HepG2 (cell line): ENCODE results near the gene EPN3. TPM values are rescaled to one million over a fixed set of nuclear protein-coding genes. Genes with fewer than 3 reads are reported as not detected.

Experiments used
- ATAC-seq: fragments of 200-7000 bp; cut with Tn5 transposase; 3 replicates; pipeline ENCODE4 v1.9.1; 2020; ENCODE audit warnings: mild to moderate bottlenecking, moderate library complexity
- BruUV-seq: library from RNA; stranded (reverse); fragments of 400-500 nt; replicated peaks from 2 replicates; lab custom pipeline; 2021; lab: Mats Ljungman, UMichigan
- CTCF ChIA-PET: fragments of 300-600 bp; formaldehyde crosslinking; extraction: SDS; loops from one replicate; lab custom pipeline; 2021; ENCODE audit warnings: low total read pairs, inconsistent platforms, low intra/inter-chr PET ratio; lab: Yijun Ruan, JAX
- POLR2A ChIA-PET: fragments of 350-600 bp; sonication (Branson Sonifier 250); formaldehyde crosslinking; loops from one replicate; lab custom pipeline; 2020; ENCODE audit warnings: antibody characterized with exemption, inconsistent platforms; lab: Yijun Ruan, JAX
- DNase-seq: peaks from one replicate; pipeline ENCODE4 v3.0.0-alpha.2; 2015; ENCODE audit warnings: low spot score
- FAIRE-seq: peaks from 3 replicates; lab custom pipeline; 2011; peaks lifted over from hg19 to GRCh38; lab: Jason Lieb, UNC
- H2AFZ ChIP-seq: one replicate; pipeline ENCODE4 v1.6.1; 2011; ENCODE audit warnings: low read length, inconsistent platforms
- H3K27ac ChIP-seq: fragments of 300-600 bp; 3 replicates; pipeline ENCODE4 v1.8.0; 2011; ENCODE audit warnings: mixed run types, mild to moderate bottlenecking, mixed read lengths, low read length, inconsistent platforms; ENCODE audit not compliant: insufficient read depth; ENCODE audit errors: extremely low read length
- H3K27me3 ChIP-seq, 2 experiments: fragments of 200-600 bp in 1 of 2; 2 replicates in 1 of 2; 3 replicates in 1 of 2; pipeline versions ENCODE4 v1.6.0 to v1.8.0; 2011; ENCODE audit warnings: low read length in 2 of 2, mild to moderate bottlenecking in 2 of 2, moderate library complexity in 2 of 2, inconsistent platforms in 1 of 2; ENCODE audit not compliant: insufficient read depth in 2 of 2, control insufficient read depth in 1 of 2
- H3K36me3 ChIP-seq, 2 experiments: fragments of 200-600 bp in 1 of 2; replicated peaks in 1 of 2; 2 replicates in 1 of 2; 3 replicates in 1 of 2; pipeline versions ENCODE4 v1.5.1 to v1.8.0; 2011; ENCODE audit warnings: low read length in 2 of 2, inconsistent platforms in 1 of 2; ENCODE audit not compliant: insufficient read depth in 2 of 2, control insufficient read depth in 1 of 2
- H3K4me1 ChIP-seq: 2 replicates; pipeline ENCODE4 v1.5.1; 2012; ENCODE audit warnings: low read length, inconsistent platforms; ENCODE audit not compliant: insufficient read depth
- H3K4me2 ChIP-seq: 2 replicates; pipeline ENCODE4 v1.6.0; 2011; ENCODE audit warnings: low read depth, low read length, inconsistent platforms
- H3K4me3 ChIP-seq, 3 experiments: fragments of 200-600 bp in 1 of 3; sonication (generic), shearing (Covaris generic) in 1 of 3; replicated peaks in 1 of 3; 2 replicates each; pipeline ENCODE4 v1.5.1; 2011 to 2016; ENCODE audit warnings: low read length in 3 of 3, inconsistent platforms in 2 of 3, low read depth in 2 of 3, mild to moderate bottlenecking in 2 of 3, control low read depth in 1 of 3, mixed read lengths in 1 of 3; ENCODE audit not compliant: insufficient read depth in 1 of 3
- H3K79me2 ChIP-seq: one replicate; pipeline ENCODE4 v1.6.1; 2011; ENCODE audit warnings: low read length, inconsistent platforms; ENCODE audit not compliant: insufficient read depth
- H3K9ac ChIP-seq: 2 replicates; pipeline ENCODE4 v1.6.0; 2011; ENCODE audit warnings: mild to moderate bottlenecking, low read depth, low read length, inconsistent platforms; ENCODE audit not compliant: insufficient read depth
- H3K9me3 ChIP-seq: 2 replicates; pipeline ENCODE4 v1.5.1; 2012; ENCODE audit warnings: mild to moderate bottlenecking, low read length
- H4K20me1 ChIP-seq: 2 replicates; pipeline ENCODE4 v1.6.0; 2011; ENCODE audit warnings: inconsistent platforms, mild to moderate bottlenecking, low read length, moderate library complexity; ENCODE audit not compliant: insufficient read depth
- CAMTA2 ChIP-seq: sonication (generic); formaldehyde crosslinking; IDR thresholded peaks from 2 replicates; pipeline ENCODE4 v1.4.0; 2020; ENCODE audit warnings: mild to moderate bottlenecking, missing genetic modification reagents, borderline replicate concordance
- CHD4 ChIP-seq: fragments of 200-600 bp; sonication (generic); IDR thresholded peaks from 2 replicates; pipeline ENCODE4 v1.7.0; 2017; ENCODE audit warnings: mild to moderate bottlenecking, low read length, borderline replicate concordance
- MATR3 ChIP-seq: sonication (generic); formaldehyde crosslinking; IDR thresholded peaks from 2 replicates; pipeline ENCODE4 v1.4.0; 2020; ENCODE audit warnings: missing genetic modification reagents
- POGZ ChIP-seq: sonication (generic); formaldehyde crosslinking; IDR thresholded peaks from 2 replicates; pipeline ENCODE4 v1.4.0; 2020; ENCODE audit warnings: mild to moderate bottlenecking, missing genetic modification reagents
- PTBP1 ChIP-seq: fragments of 200-400 bp; formaldehyde crosslinking; IDR thresholded peaks from 2 replicates; pipeline ENCODE4 v1.6.1; 2018; ENCODE audit warnings: low read length, low read depth; ENCODE audit not compliant: poor library complexity, severe bottlenecking
- REXO4 ChIP-seq: sonication (generic); formaldehyde crosslinking; IDR thresholded peaks from 2 replicates; pipeline ENCODE4 v1.8.0; 2022; ENCODE audit warnings: missing genetic modification reagents, mild to moderate bottlenecking, borderline replicate concordance
- RXRB ChIP-seq: IDR thresholded peaks from 2 replicates; pipeline ENCODE4 v1.6.1; 2016; ENCODE audit warnings: borderline replicate concordance, missing genetic modification reagents, missing compliant biosample characterization
- SIN3A ChIP-seq: IDR thresholded peaks from 2 replicates; pipeline ENCODE4 v1.6.1; 2011; ENCODE audit warnings: low read depth, mild to moderate bottlenecking, control low read depth, low read length, borderline replicate concordance
- ZBTB10 ChIP-seq: sonication (generic); formaldehyde crosslinking; IDR thresholded peaks from 2 replicates; pipeline ENCODE4 v1.4.0; 2020; ENCODE audit warnings: missing genetic modification reagents, borderline replicate concordance
- ZFP62 ChIP-seq: sonication (generic); formaldehyde crosslinking; IDR thresholded peaks from 2 replicates; pipeline ENCODE4 v1.4.0; 2020; ENCODE audit warnings: missing genetic modification reagents
- ZFYVE20 ChIP-seq: sonication (generic); formaldehyde crosslinking; IDR thresholded peaks from 2 replicates; pipeline ENCODE4 v1.8.0; 2023; ENCODE audit warnings: low read depth, mild to moderate bottlenecking, moderate library complexity, missing genetic modification reagents, borderline replicate concordance
- ZNF251 ChIP-seq: sonication (generic); formaldehyde crosslinking; IDR thresholded peaks from 2 replicates; pipeline ENCODE4 v1.9.0; 2021; ENCODE audit warnings: mild to moderate bottlenecking, missing genetic modification reagents
- ZNF329 ChIP-seq: sonication (generic); formaldehyde crosslinking; IDR thresholded peaks from 2 replicates; pipeline ENCODE4 v1.9.0; 2021; ENCODE audit warnings: low read depth, mild to moderate bottlenecking, missing genetic modification reagents
- ZNF484 ChIP-seq: sonication (generic); formaldehyde crosslinking; IDR thresholded peaks from 2 replicates; pipeline ENCODE4 v1.5.1; 2020; ENCODE audit warnings: mild to moderate bottlenecking, low read depth, missing genetic modification reagents, borderline replicate concordance
- ZNF563 ChIP-seq: sonication (generic); formaldehyde crosslinking; IDR thresholded peaks from 2 replicates; pipeline ENCODE4 v1.8.0; 2022; ENCODE audit warnings: mild to moderate bottlenecking, moderate library complexity, missing genetic modification reagents
- ZNF660 ChIP-seq: sonication (generic); formaldehyde crosslinking; IDR thresholded peaks from 2 replicates; pipeline ENCODE4 v1.5.1; 2020; ENCODE audit warnings: mild to moderate bottlenecking, low read depth, missing genetic modification reagents, borderline replicate concordance
- ZNF672 ChIP-seq: sonication (generic); formaldehyde crosslinking; IDR thresholded peaks from 2 replicates; pipeline ENCODE4 v1.8.1; 2022; ENCODE audit warnings: missing genetic modification reagents
- ZNF781 ChIP-seq: sonication (generic); formaldehyde crosslinking; IDR thresholded peaks from 2 replicates; pipeline ENCODE4 v1.5.1; 2020; ENCODE audit warnings: borderline replicate concordance, mild to moderate bottlenecking, missing genetic modification reagents; ENCODE audit errors: not compliant biosample characterization
- WGBS: methylation state at CpG from one replicate; pipeline ENCODE4 v1.1.6; 2017; ENCODE audit warnings: low lambda C conversion rate; 5-methylcytosine and 5-hydroxymethylcytosine counted together
- in situ Hi-C: cut with HindIII; loops from 2 replicates; pipeline ENCODE4 v1.10.0; 2017; ENCODE audit warnings: low pct_unique_long_range_greater_than_20kb; ENCODE audit not compliant: extremely low pct_ligation_motif_present
- intact Hi-C: fragments of 100-400 bp; cut with micrococcal nuclease; formaldehyde crosslinking; loops from one replicate; pipeline ENCODE4 v1.10.0; 2022; ENCODE audit not compliant: unreplicated experiment
- polyA plus RNA-seq, 8 experiments: library from polyadenylated mRNA; depleted of rRNA in 3 of 8; stranded (reverse) in 7 of 8; unstranded in 1 of 8; fragments of >200 nt; fragmentation: Illumina TruSeq in 4 of 8; extraction: Trizol in 4 of 8; gene quantifications; 2 replicates each; pipeline versions ENCODE4 v1.2.1 to v1.2.3, GENCODE V29; 2011 to 2016; ENCODE audit warnings: low read depth in 4 of 8, missing spikeins in 1 of 8, mixed read lengths in 1 of 8; ENCODE audit not compliant: insufficient read depth in 1 of 8
- total RNA-seq, 5 experiments: library from RNA; depleted of rRNA; stranded (reverse); fragments of >200 nt; fragmentation: Illumina TruSeq; extraction: Trizol; gene quantifications; 2 replicates each; pipeline ENCODE4 v1.2.3, GENCODE V29; 2016; ENCODE audit warnings: low read depth in 1 of 5

The EPN3 gene
- total and polyA plus RNA-seq, 2 of the 13 experiments (the other 11 are each of a cell fraction or from before 2014, with no cell fraction given) = 0.11 to 0.95 TPM

DNA sequence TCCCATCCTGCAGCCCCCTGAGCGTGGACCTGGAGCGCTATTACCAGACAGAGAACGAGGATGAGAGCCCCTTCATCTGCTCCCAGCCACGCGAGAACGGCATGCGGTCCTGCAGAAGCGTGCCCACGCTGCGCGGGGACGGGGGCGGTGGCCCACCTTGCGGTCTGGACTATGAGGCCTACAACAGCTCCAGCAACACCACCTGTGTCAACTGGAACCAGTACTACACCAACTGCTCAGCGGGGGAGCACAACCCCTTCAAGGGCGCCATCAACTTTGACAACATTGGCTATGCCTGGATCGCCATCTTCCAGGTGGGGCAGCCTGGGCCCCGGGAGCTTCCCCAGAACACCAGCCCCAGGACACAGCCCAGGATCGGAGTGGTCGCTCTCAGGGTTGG, 40.0 kb downstream of the EPN3 start:
- H4K20me1 ChIP-seq = no peaks in the 10 kb centered on the region
- H3K36me3 ChIP-seq = no peaks in the 10 kb centered on the region
- no peaks in the 10 kb centered on the region for H3K9me3 ChIP-seq
- ChIA-PET POLR2A (no interaction called here), CTCF (no interaction called here)
- intact Hi-C loops (no loop called here), in situ Hi-C loops (no loop called here)
- no peak overlapping the region for H3K9ac ChIP-seq
- 48% methylated on average over 9 of the region's 20 CpGs for WGBS
- H3K4me3 ChIP-seq = no peak overlapping the region
- H3K27ac ChIP-seq = no peak overlapping the region
- no peak overlapping the region for H3K4me2 ChIP-seq
- no peak for TF ChIP-seq ZNF563 (CRISPR knock-in tag)
- TF ChIP-seq CHD4 = no peak
- no peak for TF ChIP-seq CAMTA2 (CRISPR knock-in tag)
- TF ChIP-seq ZNF484 (CRISPR knock-in tag) = no peak
- no peak for TF ChIP-seq ZNF660 (CRISPR knock-in tag)
- no peak for TF ChIP-seq ZBTB10 (CRISPR knock-in tag)
- TF ChIP-seq RXRB = no peak
- TF ChIP-seq MATR3 (CRISPR knock-in tag) = no peak
- no peak for TF ChIP-seq ZFP62 (CRISPR knock-in tag)
- TF ChIP-seq ZNF251 = no peak
- no peak for TF ChIP-seq SIN3A
- TF ChIP-seq ZNF672 = no peak
- TF ChIP-seq ZNF781 (CRISPR knock-in tag) = no peak
- TF ChIP-seq PTBP1 = no peak
- TF ChIP-seq POGZ = no peak
- TF ChIP-seq ZNF329 (CRISPR knock-in tag) = no peak
- no peak for TF ChIP-seq REXO4
- TF ChIP-seq ZFYVE20 (CRISPR knock-in tag) = no peak
- no peaks in the 10 kb centered on the region for H3K79me2 ChIP-seq
- ATAC-seq (no peak), DNase-seq (no peak), FAIRE-seq (no peak)
- H3K27me3 ChIP-seq = peaks cover 23 to 90% of the 10 kb centered on the region in 2 experiments
- H2AFZ ChIP-seq = no peak overlapping the region
- BruUV-seq = no TSS peak
- no peaks in the 10 kb centered on the region for H3K4me1 ChIP-seq
